ENCODE results near the gene SRMS. TPM values are rescaled to one million over a fixed set of nuclear protein-coding genes. Genes with fewer than 3 reads are reported as not detected.

SRMS gene
- total RNA-seq, 2 experiments from 2014 or later: 0.42 TPM; not detected in 1

DNA sequence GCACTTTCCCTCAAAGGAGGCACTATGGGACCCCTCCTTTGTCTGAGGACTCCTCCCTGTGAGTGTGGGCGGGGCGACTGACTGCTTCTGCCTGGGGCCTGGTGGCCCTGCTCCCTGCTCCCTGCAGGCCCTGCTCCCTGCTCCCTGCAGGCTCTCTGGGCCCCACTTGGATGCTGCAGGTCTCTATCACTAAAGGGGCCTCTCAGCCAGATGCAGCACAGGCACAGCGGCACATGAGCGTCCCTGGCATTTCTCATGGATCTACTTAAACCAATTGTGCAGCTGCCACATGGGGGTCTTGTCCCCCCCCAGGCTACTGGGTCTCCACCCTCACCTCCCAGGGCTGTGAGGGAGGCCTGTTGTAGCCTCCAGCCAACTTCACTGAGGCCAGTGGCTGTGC is 56.5 kb downstream of the SRMS start:
- Histone ChIP-seq H3K36me3 (ENCODE audit: insufficient read depth, low read length) (no peaks in the 10 kb centered on the region), H3K9me3 (ENCODE audit: low read length) (no peaks in the 10 kb centered on the region), H3K9me2 (ENCODE audit: insufficient read depth, low read length) (no peaks in the 10 kb centered on the region), H3K4me1 (ENCODE audit: insufficient read depth, low read length, poor library complexity, severe bottlenecking) (no peaks in the 10 kb centered on the region), H3K4me2 (ENCODE audit: low read length) (no peak overlapping the region), H3K4me3 (ENCODE audit: low read depth, low read length, poor library complexity, severe bottlenecking) (no peak overlapping the region), H4K20me1 (ENCODE audit: insufficient read depth, low read length) (no peaks in the 10 kb centered on the region), H3K27ac (ENCODE audit: low read depth, low read length, poor library complexity, severe bottlenecking) (no peak overlapping the region), H3K79me2 (ENCODE audit: insufficient read depth, low read depth, low read length) (no peaks in the 10 kb centered on the region), H2AFZ (ENCODE audit: low read length) (no peak overlapping the region)
- ChIA-PET CTCF (ENCODE audit: unreplicated experiment) (no interaction called here), POLR2A (no interaction called here)
- no TSS peak for BruUV-seq (replicated peaks)
- intact Hi-C loops (cut with micrococcal nuclease; ENCODE audit: unreplicated experiment): no loop called here
- no peak for TF ChIP-seq EZH2phosphoT487 (IDR thresholded peaks at IDR 0.05; ENCODE audit: borderline replicate concordance, low read depth, low read length)
- TF ChIP-seq, protein P1, sequence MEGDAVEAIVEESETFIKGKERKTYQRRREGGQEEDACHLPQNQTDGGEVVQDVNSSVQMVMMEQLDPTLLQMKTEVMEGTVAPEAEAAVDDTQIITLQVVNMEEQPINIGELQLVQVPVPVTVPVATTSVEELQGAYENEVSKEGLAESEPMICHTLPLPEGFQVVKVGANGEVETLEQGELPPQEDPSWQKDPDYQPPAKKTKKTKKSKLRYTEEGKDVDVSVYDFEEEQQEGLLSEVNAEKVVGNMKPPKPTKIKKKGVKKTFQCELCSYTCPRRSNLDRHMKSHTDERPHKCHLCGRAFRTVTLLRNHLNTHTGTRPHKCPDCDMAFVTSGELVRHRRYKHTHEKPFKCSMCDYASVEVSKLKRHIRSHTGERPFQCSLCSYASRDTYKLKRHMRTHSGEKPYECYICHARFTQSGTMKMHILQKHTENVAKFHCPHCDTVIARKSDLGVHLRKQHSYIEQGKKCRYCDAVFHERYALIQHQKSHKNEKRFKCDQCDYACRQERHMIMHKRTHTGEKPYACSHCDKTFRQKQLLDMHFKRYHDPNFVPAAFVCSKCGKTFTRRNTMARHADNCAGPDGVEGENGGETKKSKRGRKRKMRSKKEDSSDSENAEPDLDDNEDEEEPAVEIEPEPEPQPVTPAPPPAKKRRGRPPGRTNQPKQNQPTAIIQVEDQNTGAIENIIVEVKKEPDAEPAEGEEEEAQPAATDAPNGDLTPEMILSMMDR (conservative IDR thresholded peaks at IDR 0.05; ENCODE audit: low read length): no peak
- no peak for DNase-seq (ENCODE audit: low spot score)

Other genes starting within 250 kb of the SRMS start
- not detected in 2 replicates for gene CHRNA4, start 186.4 kb downstream of the SRMS start, total RNA-seq (2014; rRNA removed; shearing (Covaris generic))
- gene CHRNA4, start 186.4 kb downstream of the SRMS start, total RNA-seq (2022): not detected in 2 replicates
- not detected in 2 replicates for gene KCNQ2, start 75.1 kb downstream of the SRMS start, total RNA-seq (2014; rRNA removed; shearing (Covaris generic))
- not detected in 2 replicates for gene KCNQ2, start 75.1 kb downstream of the SRMS start, total RNA-seq (2022)
- 0.22 and 0.36 TPM in 2 replicates for gene EEF1A2, start 48.7 kb downstream of the SRMS start, total RNA-seq (2014; rRNA removed; shearing (Covaris generic))
- gene EEF1A2, start 48.7 kb downstream of the SRMS start, total RNA-seq (2022): 0.92 TPM in 1 of 2 replicates, not detected in the other
- 16.5 and 34.9 TPM in 2 replicates for gene PPDPF, start 27.0 kb downstream of the SRMS start, total RNA-seq (2014; rRNA removed; shearing (Covaris generic))
- gene PPDPF, start 27.0 kb downstream of the SRMS start, total RNA-seq (2022): 117 and 126 TPM in 2 replicates
- 0.05 and 0.13 TPM in 2 replicates for gene PTK6, start 10.4 kb downstream of the SRMS start, total RNA-seq (2014; rRNA removed; shearing (Covaris generic))
- gene PTK6, start 10.4 kb downstream of the SRMS start, total RNA-seq (2022): 1.8 and 2.0 TPM in 2 replicates
- 0.15 and 0.41 TPM in 2 replicates for gene FNDC11, start 6.4 kb upstream of the SRMS start, total RNA-seq (2014; rRNA removed; shearing (Covaris generic))
- 2.1 and 3.0 TPM in 2 replicates for gene FNDC11, start 6.4 kb upstream of the SRMS start, total RNA-seq (2022)
- gene HELZ2, start 26.5 kb upstream of the SRMS start, total RNA-seq (2014; rRNA removed; shearing (Covaris generic)): 3.6 and 6.5 TPM in 2 replicates
- 8.3 and 8.6 TPM in 2 replicates for gene HELZ2, start 26.5 kb upstream of the SRMS start, total RNA-seq (2022)
- 14.3 and 15.6 TPM in 2 replicates for gene GMEB2, start 79.4 kb upstream of the SRMS start, total RNA-seq (2014; rRNA removed; shearing (Covaris generic))
- 15.0 and 15.6 TPM in 2 replicates for gene GMEB2, start 79.4 kb upstream of the SRMS start, total RNA-seq (2022)
- 4.0 and 6.7 TPM in 2 replicates for gene STMN3, start 105.7 kb upstream of the SRMS start, total RNA-seq (2014; rRNA removed; shearing (Covaris generic))
- 6.7 and 7.5 TPM in 2 replicates for gene STMN3, start 105.7 kb upstream of the SRMS start, total RNA-seq (2022)
- 20.0 and 22.5 TPM in 2 replicates for gene RTEL1, start 110.6 kb upstream of the SRMS start, total RNA-seq (2014; rRNA removed; shearing (Covaris generic))
- gene RTEL1, start 110.6 kb upstream of the SRMS start, total RNA-seq (2022): 47.2 and 55.0 TPM in 2 replicates
- 1.4 and 6.6 TPM in 2 replicates for gene TNFRSF6B, start 148.9 kb upstream of the SRMS start, total RNA-seq (2014; rRNA removed; shearing (Covaris generic))
- gene TNFRSF6B, start 148.9 kb upstream of the SRMS start, total RNA-seq (2022): 1.0 TPM in 1 of 2 replicates, not detected in the other
- gene ARFRP1, start 160.2 kb upstream of the SRMS start, total RNA-seq (2014; rRNA removed; shearing (Covaris generic)): 47.9 and 53.3 TPM in 2 replicates
- gene ARFRP1, start 160.2 kb upstream of the SRMS start, total RNA-seq (2022): 82.1 and 85.6 TPM in 2 replicates
- gene ZGPAT, start 160.3 kb upstream of the SRMS start, total RNA-seq (2014; rRNA removed; shearing (Covaris generic)): 43.1 and 43.9 TPM in 2 replicates
- 50.8 and 55.4 TPM in 2 replicates for gene ZGPAT, start 160.3 kb upstream of the SRMS start, total RNA-seq (2022)
- 66.3 and 76.4 TPM in 2 replicates for gene LIME1, start 188.9 kb upstream of the SRMS start, total RNA-seq (2014; rRNA removed; shearing (Covaris generic))
- 67.9 and 75.6 TPM in 2 replicates for gene LIME1, start 188.9 kb upstream of the SRMS start, total RNA-seq (2022)
- 69.8 and 77.9 TPM in 2 replicates for gene SLC2A4RG, start 192.0 kb upstream of the SRMS start, total RNA-seq (2014; rRNA removed; shearing (Covaris generic))
- gene SLC2A4RG, start 192.0 kb upstream of the SRMS start, total RNA-seq (2022): 110 and 113 TPM in 2 replicates

All from OCI-LY7 (cell line).